Keratinocyte (primary cell): Measurements from ENCODE around the gene CCL28. TPM values are rescaled to one million over a fixed set of nuclear protein-coding genes. Genes with fewer than 3 reads are reported as not detected.

Experiments
- DNase-seq: peaks from one replicate; pipeline ENCODE4 v3.0.0-alpha.2; 2011; ENCODE audit warnings: low read depth, missing footprints, low spot score
- FAIRE-seq: peaks from 2 replicates; lab custom pipeline; 2011; peaks lifted over from hg19 to GRCh38; lab: Jason Lieb, UNC
- H2AFZ ChIP-seq: 2 replicates; pipeline ENCODE4 v1.6.0; 2012; ENCODE audit warnings: low read length, control low read depth, inconsistent platforms; ENCODE audit not compliant: control insufficient read depth
- H3K27ac ChIP-seq: 2 replicates; pipeline ENCODE4 v1.5.1; 2011; ENCODE audit warnings: low read length; ENCODE audit not compliant: control insufficient read depth, insufficient read depth
- H3K27me3 ChIP-seq: 3 replicates; pipeline ENCODE4 v1.6.0; 2011; ENCODE audit warnings: low read length; ENCODE audit not compliant: control insufficient read depth, insufficient read depth; ENCODE audit errors: extremely low read depth
- H3K36me3 ChIP-seq, 2 experiments: 2 replicates in 1 of 2; 3 replicates in 1 of 2; pipeline ENCODE4 v1.5.1; 2011; ENCODE audit warnings: low read length in 2 of 2, mild to moderate bottlenecking in 1 of 2; ENCODE audit not compliant: control insufficient read depth in 2 of 2, insufficient read depth in 2 of 2; ENCODE audit errors: extremely low read depth in 1 of 2
- H3K4me1 ChIP-seq: 3 replicates; pipeline ENCODE4 v1.5.1; 2011; ENCODE audit warnings: low read length; ENCODE audit not compliant: control insufficient read depth, insufficient read depth; ENCODE audit errors: extremely low read depth
- H3K4me2 ChIP-seq: 3 replicates; pipeline ENCODE4 v1.6.0; 2011; ENCODE audit warnings: low read depth, low read length; ENCODE audit not compliant: control insufficient read depth, insufficient read depth; ENCODE audit errors: extremely low read depth
- H3K4me3 ChIP-seq, 3 experiments: fragments of 200-600 bp in 1 of 3; sonication (generic) in 1 of 3; 2 replicates in 2 of 3; 3 replicates in 1 of 3; pipeline ENCODE4 v1.5.1; 2011 to 2016; ENCODE audit warnings: low read length in 3 of 3, mild to moderate bottlenecking in 3 of 3, control low read depth in 2 of 3, inconsistent platforms in 1 of 3, low read depth in 1 of 3, mixed read lengths in 1 of 3, mixed run types in 1 of 3, moderate library complexity in 1 of 3; ENCODE audit not compliant: control insufficient read depth in 2 of 3, insufficient read depth in 2 of 3; ENCODE audit errors: extremely low read depth in 1 of 3
- H3K79me2 ChIP-seq: 2 replicates; pipeline ENCODE4 v1.6.0; 2012; ENCODE audit warnings: low read length; ENCODE audit not compliant: control insufficient read depth, insufficient read depth
- H3K9ac ChIP-seq: 3 replicates; pipeline ENCODE4 v1.6.0; 2011; ENCODE audit warnings: low read length; ENCODE audit not compliant: control insufficient read depth, insufficient read depth; ENCODE audit errors: extremely low read depth
- H3K9me1 ChIP-seq: 3 replicates; pipeline ENCODE4 v1.6.0; 2011; ENCODE audit warnings: low read length; ENCODE audit not compliant: control insufficient read depth, insufficient read depth; ENCODE audit errors: extremely low read depth
- H3K9me3 ChIP-seq: 2 replicates; pipeline ENCODE4 v1.5.1; 2012; ENCODE audit warnings: low read depth, low read length; ENCODE audit not compliant: control insufficient read depth
- H4K20me1 ChIP-seq: 3 replicates; pipeline ENCODE4 v1.6.0; 2011; ENCODE audit warnings: low read length; ENCODE audit not compliant: control insufficient read depth, insufficient read depth; ENCODE audit errors: extremely low read depth
- EZH2 ChIP-seq: IDR thresholded peaks from one replicate; pipeline ENCODE4 v1.6.1; 2012; ENCODE audit warnings: inconsistent platforms, mild to moderate bottlenecking, low read length, moderate library complexity
- dilution Hi-C: fragments of 300-500 bp; cut with MboI; formaldehyde crosslinking; loops from one replicate; pipeline ENCODE4 v1.7.0; 2020; ENCODE audit warnings: low sequenced_read_pairs; ENCODE audit not compliant: extremely low pct_ligation_motif_present
- polyA plus RNA-seq, 5 experiments: library from polyadenylated mRNA; depleted of rRNA in 3 of 5; stranded (reverse) in 3 of 5; stranded (forward) in 1 of 5; unstranded in 1 of 5; fragments of >200 nt; gene quantifications; 1 replicate in 1 of 5; 2 replicates in 3 of 5; 3 replicates in 1 of 5; pipeline versions ENCODE4 v1.2.1 to v1.2.3, GENCODE V29; 2011 to 2012; ENCODE audit warnings: missing spikeins in 2 of 5, low read depth in 1 of 5, low replicate concordance in 1 of 5
- TF ChIP-seq, protein P1 (sequence below), 3 experiments: IDR thresholded peaks in 1 of 3; conservative IDR thresholded peaks in 1 of 3; optimal IDR thresholded peaks in 1 of 3; 2 replicates in 2 of 3; 3 replicates in 1 of 3; pipeline versions ENCODE3 to v1.5.1; 2011; ENCODE audit warnings: low read length in 3 of 3, mild to moderate bottlenecking in 3 of 3, moderate library complexity in 2 of 3, control low read depth in 1 of 3, inconsistent platforms in 1 of 3; ENCODE audit not compliant: insufficient read depth in 2 of 3; ENCODE audit errors: extremely low read depth in 1 of 3

CCL28 gene
- polyA plus RNA-seq, 1 donor (not counting 4 experiments of a cell fraction or from before 2014, with no cell fraction given): 1.9 TPM

DNA sequence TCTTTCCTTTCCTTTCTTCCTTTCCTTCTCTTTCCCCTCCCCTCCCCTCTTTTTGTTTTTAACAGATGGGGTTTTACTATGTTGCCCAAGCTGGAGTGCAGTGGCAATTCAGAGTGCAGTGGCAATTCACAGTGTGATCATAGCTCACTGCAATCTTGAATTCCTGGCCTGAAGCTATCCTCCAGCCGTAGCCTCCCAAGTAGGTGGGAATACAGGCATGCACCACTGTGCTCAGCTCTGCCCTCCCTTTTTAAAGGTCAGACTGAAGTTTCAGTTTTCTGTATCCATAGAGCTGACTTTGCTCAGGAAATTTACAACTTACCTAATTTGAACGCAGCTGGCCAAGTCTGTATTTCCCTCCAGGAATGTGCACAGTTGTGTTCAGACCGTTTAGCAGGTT, 696 bp downstream of the CCL28 start:
- Histone ChIP-seq H3K79me2 (no peaks in the 10 kb centered on the region), H3K4me3 (no peak overlapping the region), H3K27ac (no peak overlapping the region), H3K4me2 (no peak overlapping the region), H3K4me1 (no peaks in the 10 kb centered on the region), H3K9ac (no peak overlapping the region), H3K36me3 (no peaks in the 10 kb centered on the region), H2AFZ (no peak overlapping the region), H4K20me1 (no peaks in the 10 kb centered on the region), H3K9me1 (no peaks in the 10 kb centered on the region), H3K27me3 (no peaks in the 10 kb centered on the region), H3K9me3 (no peaks in the 10 kb centered on the region)
- dilution Hi-C loops: no loop called here
- TF ChIP-seq, protein P1, sequence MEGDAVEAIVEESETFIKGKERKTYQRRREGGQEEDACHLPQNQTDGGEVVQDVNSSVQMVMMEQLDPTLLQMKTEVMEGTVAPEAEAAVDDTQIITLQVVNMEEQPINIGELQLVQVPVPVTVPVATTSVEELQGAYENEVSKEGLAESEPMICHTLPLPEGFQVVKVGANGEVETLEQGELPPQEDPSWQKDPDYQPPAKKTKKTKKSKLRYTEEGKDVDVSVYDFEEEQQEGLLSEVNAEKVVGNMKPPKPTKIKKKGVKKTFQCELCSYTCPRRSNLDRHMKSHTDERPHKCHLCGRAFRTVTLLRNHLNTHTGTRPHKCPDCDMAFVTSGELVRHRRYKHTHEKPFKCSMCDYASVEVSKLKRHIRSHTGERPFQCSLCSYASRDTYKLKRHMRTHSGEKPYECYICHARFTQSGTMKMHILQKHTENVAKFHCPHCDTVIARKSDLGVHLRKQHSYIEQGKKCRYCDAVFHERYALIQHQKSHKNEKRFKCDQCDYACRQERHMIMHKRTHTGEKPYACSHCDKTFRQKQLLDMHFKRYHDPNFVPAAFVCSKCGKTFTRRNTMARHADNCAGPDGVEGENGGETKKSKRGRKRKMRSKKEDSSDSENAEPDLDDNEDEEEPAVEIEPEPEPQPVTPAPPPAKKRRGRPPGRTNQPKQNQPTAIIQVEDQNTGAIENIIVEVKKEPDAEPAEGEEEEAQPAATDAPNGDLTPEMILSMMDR (optimal IDR thresholded peaks at IDR 0.05 in 1 of 3, IDR thresholded peaks at IDR 0.05 in 1 of 3, conservative IDR thresholded peaks at IDR 0.05 in 1 of 3; ENCODE audit: extremely low read depth in 1 of 3, insufficient read depth in 2 of 3, low read length in 3 of 3): no peak
- TF ChIP-seq EZH2: no peak
- no peak for DNase-seq
- FAIRE-seq: no peak

DNA sequence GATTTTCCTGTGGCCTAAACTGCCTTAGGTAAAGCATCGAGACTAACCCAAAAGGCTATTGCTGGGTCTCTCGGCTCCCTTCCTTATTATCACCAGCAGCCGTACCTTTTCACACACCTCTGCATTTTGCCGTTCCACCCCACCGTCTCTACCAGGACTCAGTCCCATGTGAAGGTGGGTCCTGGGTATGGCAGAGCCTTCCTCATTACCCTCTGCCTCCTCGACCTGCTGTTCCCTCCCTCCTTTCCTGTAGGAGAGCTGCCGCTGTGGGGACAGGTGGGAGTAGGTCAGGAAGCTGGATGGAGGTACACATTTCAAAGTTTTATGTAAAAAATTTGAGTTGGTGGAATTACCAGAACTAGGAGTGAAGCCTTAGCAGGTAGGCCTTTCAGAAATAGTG, 1.8 kb downstream of the CCL28 start:
- Histone ChIP-seq H3K36me3 (no peaks in the 10 kb centered on the region), H3K4me3 (no peak overlapping the region), H3K27ac (no peak overlapping the region), H3K4me2 (no peak overlapping the region), H3K4me1 (no peaks in the 10 kb centered on the region), H2AFZ (no peak overlapping the region), H3K79me2 (no peaks in the 10 kb centered on the region), H3K27me3 (no peaks in the 10 kb centered on the region), H3K9me1 (no peaks in the 10 kb centered on the region), H4K20me1 (no peaks in the 10 kb centered on the region), H3K9ac (no peak overlapping the region), H3K9me3 (no peaks in the 10 kb centered on the region)
- no peak for FAIRE-seq
- DNase-seq: no peak
- TF ChIP-seq EZH2: no peak
- TF ChIP-seq, protein P1 (optimal IDR thresholded peaks at IDR 0.05 in 1 of 3, IDR thresholded peaks at IDR 0.05 in 1 of 3, conservative IDR thresholded peaks at IDR 0.05 in 1 of 3; ENCODE audit: extremely low read depth in 1 of 3, insufficient read depth in 2 of 3, low read length in 3 of 3): no peak
- dilution Hi-C loops: no loop called here
